IMR-90 (cell line): ENCODE results near the gene FUT1. TPM values are rescaled to one million over a fixed set of nuclear protein-coding genes. Genes with fewer than 3 reads are reported as not detected.

Source experiments
- ATAC-seq: fragments of 200-7000 bp; cut with Tn5 transposase; 2 replicates; pipeline ENCODE4 v1.9.1; 2020; ENCODE audit warnings: low read depth, mild to moderate bottlenecking, moderate library complexity
- BruUV-seq: library from RNA; stranded (reverse); fragments of 400-500 nt; replicated peaks from 2 replicates; lab custom pipeline; 2021; lab: Mats Ljungman, UMichigan
- CTCF ChIA-PET: fragments of 300-600 bp; formaldehyde crosslinking; extraction: SDS; loops from one replicate; lab custom pipeline; 2021; ENCODE audit warnings: antibody characterized with exemption; lab: Yijun Ruan, JAX
- POLR2A ChIA-PET: fragments of 300-600 bp; sonication (Branson Sonifier 250); formaldehyde crosslinking; loops from one replicate; lab custom pipeline; 2022; ENCODE audit warnings: antibody characterized with exemption; ENCODE audit not compliant: unreplicated experiment; lab: Charles Lee
- DNase-seq: peaks from one replicate; pipeline ENCODE4 v3.0.0; 2013
- H2AFZ ChIP-seq: replicated peaks from 2 replicates; pipeline ENCODE3; 2013; ENCODE audit warnings: low read length, mild to moderate bottlenecking; ENCODE audit not compliant: poor library complexity
- H2AK5ac ChIP-seq: 2 replicates; pipeline ENCODE4 v1.6.1; 2013; ENCODE audit warnings: low read depth, low read length, inconsistent platforms
- H2AK9ac ChIP-seq: replicated peaks from 2 replicates; pipeline ENCODE3; 2013; ENCODE audit warnings: mild to moderate bottlenecking, low read depth, low read length, moderate library complexity; ENCODE audit not compliant: poor library complexity
- H2BK120ac ChIP-seq: 2 replicates; pipeline ENCODE4 v1.6.1; 2013; ENCODE audit warnings: low read depth, low read length, inconsistent platforms
- H2BK15ac ChIP-seq: 3 replicates; pipeline ENCODE4 v1.6.1; 2013; ENCODE audit warnings: low read depth, low read length, inconsistent platforms
- H2BK20ac ChIP-seq: 2 replicates; pipeline ENCODE4 v1.6.1; 2013; ENCODE audit warnings: low read depth, mild to moderate bottlenecking, inconsistent platforms, low read length, moderate library complexity
- H2BK5ac ChIP-seq: 2 replicates; pipeline ENCODE4 v1.6.1; 2013; ENCODE audit warnings: mild to moderate bottlenecking, low read depth, low read length, inconsistent platforms; ENCODE audit not compliant: poor library complexity, severe bottlenecking
- H3K14ac ChIP-seq: replicated peaks from 2 replicates; pipeline ENCODE4 v1.6.1; 2013; ENCODE audit warnings: low read depth, low read length, inconsistent platforms
- H3K18ac ChIP-seq: 2 replicates; pipeline ENCODE4 v1.6.1; 2013; ENCODE audit warnings: low read depth, low read length, control low read depth
- H3K23ac ChIP-seq: 2 replicates; pipeline ENCODE4 v1.6.1; 2013; ENCODE audit warnings: low read depth, low read length, inconsistent platforms
- H3K27ac ChIP-seq: 2 replicates; pipeline ENCODE4 v1.5.1; 2013; ENCODE audit warnings: mild to moderate bottlenecking, control low read depth, low read length; ENCODE audit not compliant: insufficient read depth
- H3K27me3 ChIP-seq: 2 replicates; pipeline ENCODE4 v1.6.1; 2013; ENCODE audit warnings: low read length; ENCODE audit not compliant: control insufficient read depth, insufficient read depth
- H3K36me3 ChIP-seq: 2 replicates; pipeline ENCODE4 v1.6.1; 2013; ENCODE audit warnings: low read length, mixed read lengths; ENCODE audit not compliant: control insufficient read depth, insufficient read depth
- H3K4ac ChIP-seq: 2 replicates; pipeline ENCODE4 v1.6.1; 2013; ENCODE audit warnings: low read depth, low read length, inconsistent platforms
- H3K4me1 ChIP-seq: 2 replicates; pipeline ENCODE4 v1.6.1; 2013; ENCODE audit warnings: low read length, mixed read lengths; ENCODE audit not compliant: control insufficient read depth, insufficient read depth
- H3K4me2 ChIP-seq: 2 replicates; pipeline ENCODE4 v1.6.1; 2013; ENCODE audit warnings: low read depth, mild to moderate bottlenecking, control low read depth, low read length, moderate library complexity
- H3K4me3 ChIP-seq: 2 replicates; pipeline ENCODE4 v1.5.1; 2013; ENCODE audit warnings: low read depth, mild to moderate bottlenecking, control low read depth, low read length, moderate library complexity; ENCODE audit not compliant: insufficient read depth
- H3K56ac ChIP-seq: 2 replicates; pipeline ENCODE4 v1.6.1; 2013; ENCODE audit warnings: low read length, inconsistent platforms; ENCODE audit not compliant: insufficient read depth; ENCODE audit errors: extremely low read depth
- H3K79me1 ChIP-seq, 2 experiments: 2 replicates each; pipeline ENCODE4 v1.6.1; 2013; ENCODE audit warnings: low read length in 2 of 2, inconsistent platforms in 1 of 2, low read depth in 1 of 2
- H3K9ac ChIP-seq: 2 replicates; pipeline ENCODE4 v1.6.1; 2013; ENCODE audit warnings: low read depth, low read length, control low read depth
- H3K9me1 ChIP-seq: 2 replicates; pipeline ENCODE4 v1.6.1; 2013; ENCODE audit warnings: low read length, inconsistent platforms; ENCODE audit not compliant: insufficient read depth
- H3K9me3 ChIP-seq: 2 replicates; pipeline ENCODE4 v1.6.1; 2013; ENCODE audit warnings: low read length; ENCODE audit not compliant: control insufficient read depth, insufficient read depth
- H4K20me1 ChIP-seq: 2 replicates; pipeline ENCODE4 v1.6.1; 2013; ENCODE audit warnings: low read length, inconsistent platforms; ENCODE audit not compliant: insufficient read depth
- H4K5ac ChIP-seq: 2 replicates; pipeline ENCODE4 v1.6.1; 2013; ENCODE audit warnings: mild to moderate bottlenecking, low read depth, low read length, control low read depth
- H4K8ac ChIP-seq, 2 experiments: 2 replicates each; pipeline ENCODE4 v1.6.1; 2013; ENCODE audit warnings: low read depth in 2 of 2, low read length in 2 of 2, control low read depth in 1 of 2, inconsistent platforms in 1 of 2
- H4K91ac ChIP-seq: 2 replicates; pipeline ENCODE4 v1.6.1; 2013; ENCODE audit warnings: low read depth, low read length, inconsistent platforms; ENCODE audit not compliant: insufficient read depth
- MAFK ChIP-seq: IDR thresholded peaks from 2 replicates; pipeline ENCODE4 v1.6.1; 2012; ENCODE audit warnings: low read depth, low read length, improper control_type of control experiment
- WGBS, 2 experiments: methylation state at CpG; one replicate each; pipeline versions ENCODE4 v1.1.5 to v1.1.7; 2013; ENCODE audit warnings: missing lambda C conversion rate in 2 of 2; ENCODE audit not compliant: insufficient read length in 1 of 2; ENCODE audit errors: extremely low coverage in 2 of 2; 5-methylcytosine and 5-hydroxymethylcytosine counted together
- dilution Hi-C: fragments of 300-500 bp; cut with HindIII; formaldehyde crosslinking; loops from one replicate; pipeline ENCODE4 v1.14.3; 2018; ENCODE audit warnings: low sequenced_read_pairs; ENCODE audit not compliant: unreplicated experiment
- in situ Hi-C: fragments of 300-500 bp; cut with MboI; formaldehyde crosslinking; loops from 3 replicates; pipeline ENCODE4 v1.14.3; 2019; ENCODE audit warnings: low sequenced_read_pairs, inconsistent platforms, mixed read lengths
- intact Hi-C: fragments of 100-400 bp; cut with micrococcal nuclease; formaldehyde crosslinking; loops from 2 replicates; pipeline ENCODE4 v1.10.0; 2022
- polyA plus RNA-seq, 3 experiments: library from polyadenylated mRNA; depleted of rRNA; stranded (reverse); fragments of >200 nt; gene quantifications; 2 replicates each; pipeline ENCODE4 v1.2.3, GENCODE V29; 2012; ENCODE audit warnings: low replicate concordance in 1 of 3
- total RNA-seq: library from RNA; depleted of rRNA; stranded (reverse); fragments of >200 nt; gene quantifications from 2 replicates; pipeline ENCODE4 v1.2.3, GENCODE V29; 2012

The FUT1 gene
- total and polyA plus RNA-seq, 2 of the 4 experiments (the other 2 are of a cell fraction), result 0.09 to 0.18 TPM

GRCh38 chr19:48751845-48752495 lies 471 bp downstream of the FUT1 start:
- no peak overlapping the region for H2BK5ac ChIP-seq
- no peak for TF ChIP-seq MAFK
- H3K4me3 ChIP-seq, result 0 out of 2 replicates have a peak overlapping the region, but pooled peaks have one; percentile 18
- H3K9me1 ChIP-seq, result no peaks in the 10 kb centered on the region
- no peak overlapping the region for H4K91ac ChIP-seq
- no peak overlapping the region for H2BK15ac ChIP-seq
- H3K9me3 ChIP-seq, result no peaks in the 10 kb centered on the region
- no peak overlapping the region for H3K18ac ChIP-seq
- no peaks in the 10 kb centered on the region for H4K20me1 ChIP-seq
- no peak overlapping the region; a peak in 1 of 4 replicates for H4K8ac ChIP-seq
- BruUV-seq, result no TSS peak
- peak overlapping the region; percentile 38 for H3K4me2 ChIP-seq
- no peak overlapping the region for H2BK120ac ChIP-seq
- ChIA-PET POLR2A (no interaction called here), CTCF (no interaction called here)
- dilution Hi-C loops, result no loop called here
- WGBS, 2 experiments, result 44% methylated on average over 10 of the region's 20 CpGs; no CpG with 5 or more reads in 1 of the 2 experiments
- in situ Hi-C loops, result no loop called here
- no peak overlapping the region for H3K9ac ChIP-seq
- H3K4me1 ChIP-seq, result peaks cover 4% of the 10 kb centered on the region; the same call in 1 of the 2 replicates
- H3K4ac ChIP-seq, result 0 out of 2 replicates have a peak overlapping the region, but pooled peaks have one; percentile 9
- no peaks in the 10 kb centered on the region for H3K36me3 ChIP-seq
- intact Hi-C loops, result no loop called here
- no peak overlapping the region for H2AK5ac ChIP-seq
- H3K14ac ChIP-seq, result peak overlapping the region; percentile 41; the same call in 1 of the 2 replicates
- peak overlapping the region; percentile 75 for H2AK9ac ChIP-seq
- no peak overlapping the region for H4K5ac ChIP-seq
- H3K23ac ChIP-seq, result no peak overlapping the region
- ATAC-seq (no peak), DNase-seq (no peak)
- H2BK20ac ChIP-seq, result no peak overlapping the region
- H3K79me1 ChIP-seq, result no peaks in the 10 kb centered on the region
- no peak overlapping the region for H3K27ac ChIP-seq
- H3K56ac ChIP-seq, result no peak overlapping the region
- H3K27me3 ChIP-seq, result peaks cover 33% of the 10 kb centered on the region
- H2AFZ ChIP-seq, result peak overlapping the region; percentile 88
